ENCODE measurements around the gene HDDC2. TPM values are rescaled to one million over a fixed set of nuclear protein-coding genes. Genes with fewer than 3 reads are reported as not detected.
A peak's percentile ranks its signal among the peaks of the same experiment; 100 is the strongest.
"Not testable (repeated sequence)": the region's sequence is repeated elsewhere in the genome, so short reads cannot be mapped to it uniquely, and the experiment has no call there.

Gene HDDC2
- total and polyA plus RNA-seq, 2 experiments from 2014 or later, result 55.1 to 83.2 TPM

GRCh38 chr6:125293587-125293986 is 8.2 kb downstream of the HDDC2 start:
- H3K36me3 ChIP-seq (ENCODE audit: low read depth), result peaks cover 45% of the 10 kb centered on the region
- TF ChIP-seq EZH2 (IDR thresholded peaks at IDR 0.05; ENCODE audit: insufficient read depth, poor library complexity, severe bottlenecking) (no peak), EZH2phosphoT487 (IDR thresholded peaks at IDR 0.05; ENCODE audit: insufficient read depth, low read depth) (no peak)
- no peaks in the 10 kb centered on the region for H3K27me3 ChIP-seq (replicated peaks; ENCODE audit: insufficient read depth)
- WGBS, 2 experiments (ENCODE audit: low coverage in 1 of 2, low lambda C conversion rate in 2 of 2, missing lambda C conversion rate in 2 of 2), result 95 to 96% methylated on average over 3 of the region's 3 CpGs
- H3K9ac ChIP-seq, result no peak overlapping the region
- in situ Hi-C loops (cut with MboI), result loop anchor here (10.0 kb wide), 1 partner anchor 139 kb away; the partner anchor contains the start of gene TPD52L1
- no peaks in the 10 kb centered on the region for H3F3A ChIP-seq (ENCODE audit: insufficient read depth)
- 0 out of 2 replicates have a peak, but pooled peaks cover 7% of the 10 kb centered on the region for H3K4me1 ChIP-seq (ENCODE audit: insufficient read depth)
- no peak overlapping the region for H2AFZ ChIP-seq
- no peaks in the 10 kb centered on the region for H3K9me3 ChIP-seq (ENCODE audit: low read depth)
- no peak overlapping the region for H3K4me2 ChIP-seq (ENCODE audit: unreplicated experiment)
- H3K79me2 ChIP-seq (ENCODE audit: insufficient read depth), result peaks cover 48% of the 10 kb centered on the region
- DNase-seq, result no peak
- H4K20me1 ChIP-seq (ENCODE audit: insufficient read depth), result no peaks in the 10 kb centered on the region
- H3K27ac ChIP-seq, result no peak overlapping the region
- no peak overlapping the region for H3K4me3 ChIP-seq
- H3K9me2 ChIP-seq (ENCODE audit: insufficient read depth), result no peaks in the 10 kb centered on the region

- Histone ChIP-seq H2AFZ (no peak overlapping the region), H3K9me2 (ENCODE audit: insufficient read depth) (no peaks in the 10 kb centered on the region), H4K20me1 (ENCODE audit: insufficient read depth) (no peaks in the 10 kb centered on the region), H3K9ac (no peak overlapping the region), H3K36me3 (ENCODE audit: low read depth) (peaks cover 28% of the 10 kb centered on the region), H3K27me3 (replicated peaks; ENCODE audit: insufficient read depth) (no peaks in the 10 kb centered on the region), H3K4me1 (ENCODE audit: insufficient read depth) (no peaks in the 10 kb centered on the region), H3K79me2 (ENCODE audit: insufficient read depth) (peaks cover 31% of the 10 kb centered on the region), H3K9me3 (ENCODE audit: low read depth) (no peaks in the 10 kb centered on the region), H3K4me3 (no peak overlapping the region), H3F3A (ENCODE audit: insufficient read depth) (no peaks in the 10 kb centered on the region), H3K27ac (no peak overlapping the region), H3K4me2 (ENCODE audit: unreplicated experiment) (no peak overlapping the region)
- TF ChIP-seq EZH2 (IDR thresholded peaks at IDR 0.05; ENCODE audit: insufficient read depth, poor library complexity, severe bottlenecking) (no peak), EZH2phosphoT487 (IDR thresholded peaks at IDR 0.05; ENCODE audit: insufficient read depth, low read depth) (no peak)
- 77 to 87% methylated on average over 9 of the region's 9 CpGs for WGBS, 2 experiments (ENCODE audit: low coverage in 1 of 2, low lambda C conversion rate in 2 of 2, missing lambda C conversion rate in 2 of 2)
- no peak for DNase-seq
- in situ Hi-C loops (cut with MboI), result no loop called here
Measured at GRCh38 chr6:125287718-125288117, 14.0 kb downstream of the HDDC2 start.

- no peaks in the 10 kb centered on the region for H3K9me3 ChIP-seq (ENCODE audit: low read depth)
- in situ Hi-C loops (cut with MboI), result no loop called here
- 94% methylated on average over 1 of the region's 1 CpG for WGBS, 2 experiments (ENCODE audit: low coverage in 1 of 2, low lambda C conversion rate in 2 of 2, missing lambda C conversion rate in 2 of 2)
- no peaks in the 10 kb centered on the region for H3K9me2 ChIP-seq (ENCODE audit: insufficient read depth)
- no peak overlapping the region for H3K4me3 ChIP-seq
- H3K27ac ChIP-seq, result no peak overlapping the region
- H3F3A ChIP-seq (ENCODE audit: insufficient read depth), result no peaks in the 10 kb centered on the region
- no peaks in the 10 kb centered on the region for H3K27me3 ChIP-seq (replicated peaks; ENCODE audit: insufficient read depth)
- TF ChIP-seq EZH2phosphoT487 (IDR thresholded peaks at IDR 0.05; ENCODE audit: insufficient read depth, low read depth), result no peak
- TF ChIP-seq EZH2 (IDR thresholded peaks at IDR 0.05; ENCODE audit: insufficient read depth, poor library complexity, severe bottlenecking), result no peak
- H3K79me2 ChIP-seq (ENCODE audit: insufficient read depth), result peaks cover 49% of the 10 kb centered on the region
- peaks cover 25% of the 10 kb centered on the region for H3K36me3 ChIP-seq (ENCODE audit: low read depth)
- DNase-seq, result peak; percentile 19
- no peak overlapping the region for H2AFZ ChIP-seq
- no peaks in the 10 kb centered on the region for H4K20me1 ChIP-seq (ENCODE audit: insufficient read depth)
- H3K4me2 ChIP-seq (ENCODE audit: unreplicated experiment), result no peak overlapping the region
- H3K9ac ChIP-seq, result no peak overlapping the region
- no peaks in the 10 kb centered on the region for H3K4me1 ChIP-seq (ENCODE audit: insufficient read depth)
Measured at GRCh38 chr6:125285936-125286335, 15.8 kb downstream of the HDDC2 start.

- Histone ChIP-seq H3K9me2 (ENCODE audit: insufficient read depth) (no peaks in the 10 kb centered on the region), H3K9me3 (ENCODE audit: low read depth) (no peaks in the 10 kb centered on the region), H3K4me1 (ENCODE audit: insufficient read depth) (no peaks in the 10 kb centered on the region), H3K36me3 (ENCODE audit: low read depth) (peaks cover 21% of the 10 kb centered on the region), H3K9ac (no peak overlapping the region), H3K4me2 (ENCODE audit: unreplicated experiment) (no peak overlapping the region), H3K27ac (no peak overlapping the region), H3K79me2 (ENCODE audit: insufficient read depth) (peaks cover 55% of the 10 kb centered on the region), H3K27me3 (replicated peaks; ENCODE audit: insufficient read depth) (no peaks in the 10 kb centered on the region), H3K4me3 (no peak overlapping the region), H2AFZ (no peak overlapping the region), H4K20me1 (ENCODE audit: insufficient read depth) (no peaks in the 10 kb centered on the region), H3F3A (ENCODE audit: insufficient read depth) (no peaks in the 10 kb centered on the region)
- TF ChIP-seq EZH2phosphoT487 (IDR thresholded peaks at IDR 0.05; ENCODE audit: insufficient read depth, low read depth), result no peak
- TF ChIP-seq EZH2 (IDR thresholded peaks at IDR 0.05; ENCODE audit: insufficient read depth, poor library complexity, severe bottlenecking), result no peak
- 97 to 100% methylated on average over 1 of the region's 1 CpG for WGBS, 2 experiments (ENCODE audit: low coverage in 1 of 2, low lambda C conversion rate in 2 of 2, missing lambda C conversion rate in 2 of 2)
- in situ Hi-C loops (cut with MboI), result no loop called here
- DNase-seq, result no peak
Measured at GRCh38 chr6:125285353-125285752, 16.4 kb downstream of the HDDC2 start.

GRCh38 chr6:125282470-125282869 is 19.3 kb downstream of the HDDC2 start:
- WGBS, 2 experiments (ENCODE audit: low coverage in 1 of 2, low lambda C conversion rate in 2 of 2, missing lambda C conversion rate in 2 of 2), result 97 to 100% methylated on average over 3 of the region's 3 CpGs
- H2AFZ ChIP-seq; H3K4me1 ChIP-seq (ENCODE audit: insufficient read depth); H3K4me2 ChIP-seq (ENCODE audit: unreplicated experiment); H3K27ac ChIP-seq; H3K27me3 ChIP-seq (replicated peaks; ENCODE audit: insufficient read depth); DNase-seq; H3K9me2 ChIP-seq (ENCODE audit: insufficient read depth); H3K4me3 ChIP-seq; H3K9ac ChIP-seq; H3K9me3 ChIP-seq (ENCODE audit: low read depth); in situ Hi-C loops (cut with MboI); H4K20me1 ChIP-seq (ENCODE audit: insufficient read depth); H3F3A ChIP-seq (ENCODE audit: insufficient read depth): not testable (repeated sequence)
- Histone ChIP-seq H3K36me3 (ENCODE audit: low read depth) (peaks cover 22% of the 10 kb centered on the region; the same call in 1 of the 2 replicates), H3K79me2 (ENCODE audit: insufficient read depth) (peaks cover 75% of the 10 kb centered on the region)

GRCh38 chr6:125280370-125281035 is 21.3 kb downstream of the HDDC2 start:
- H3F3A ChIP-seq (ENCODE audit: insufficient read depth); H3K4me3 ChIP-seq; H3K9me3 ChIP-seq (ENCODE audit: low read depth); H3K27me3 ChIP-seq (replicated peaks; ENCODE audit: insufficient read depth); H3K9ac ChIP-seq; H3K4me2 ChIP-seq (ENCODE audit: unreplicated experiment); H2AFZ ChIP-seq; DNase-seq; H3K27ac ChIP-seq; H3K9me2 ChIP-seq (ENCODE audit: insufficient read depth); H4K20me1 ChIP-seq (ENCODE audit: insufficient read depth); H3K4me1 ChIP-seq (ENCODE audit: insufficient read depth); in situ Hi-C loops (cut with MboI): not testable (repeated sequence)
- peaks cover 20% of the 10 kb centered on the region; the same call in 1 of the 2 replicates for H3K36me3 ChIP-seq (ENCODE audit: low read depth)
- peaks cover 70% of the 10 kb centered on the region for H3K79me2 ChIP-seq (ENCODE audit: insufficient read depth)
- WGBS, 2 experiments (ENCODE audit: low coverage in 1 of 2, low lambda C conversion rate in 2 of 2, missing lambda C conversion rate in 2 of 2), result 92 to 93% methylated on average over 11 of the region's 11 CpGs

Data from GM23248 (cell line).